B cell (primary cell): Measurements from ENCODE around the gene SLC9A3. TPM values are rescaled to one million over a fixed set of nuclear protein-coding genes. Genes with fewer than 3 reads are reported as not detected.

ENCODE experiments used
- ATAC-seq: fragments of 200-7000 bp; cut with Tn5 transposase; one replicate; pipeline ENCODE4 v1.10.0; 2021; ENCODE audit warnings: low read depth, mild to moderate bottlenecking, moderate number of reproducible peaks, moderate library complexity
- CTCF ChIA-PET: fragments of 350-600 bp; sonication (Branson Sonifier 250); formaldehyde crosslinking; loops from one replicate; lab custom pipeline; 2021; ENCODE audit warnings: antibody characterized with exemption, inconsistent platforms; lab: Charles Lee
- POLR2A ChIA-PET: fragments of 350-600 bp; sonication (Branson Sonifier 250); formaldehyde crosslinking; loops from one replicate; lab custom pipeline; 2021; ENCODE audit warnings: antibody characterized with exemption; lab: Charles Lee
- DNase-seq: peaks from one replicate; pipeline ENCODE4 v3.0.0; 2013
- H2AFZ ChIP-seq: 2 replicates; pipeline ENCODE4 v1.6.1; 2012; ENCODE audit warnings: mild to moderate bottlenecking, low read depth, low read length; ENCODE audit not compliant: insufficient read depth, poor library complexity, severe bottlenecking
- H3K27ac ChIP-seq, 2 donors: 1 replicate in 1 of 2; 2 replicates in 1 of 2; pipeline ENCODE4 v1.5.1; 2012 to 2013; ENCODE audit warnings: low read length in 2 of 2, mild to moderate bottlenecking in 2 of 2, moderate library complexity in 1 of 2
- H3K27me3 ChIP-seq, 4 experiments: fragments of 200-600 bp in 1 of 4; sonication (generic) in 1 of 4; replicated peaks in 1 of 4; 1 replicate in 2 of 4; 2 replicates in 2 of 4; pipeline versions ENCODE4 v1.6.1 to v1.7.0; 2013 to 2016; ENCODE audit warnings: low read length in 3 of 4, mild to moderate bottlenecking in 2 of 4, mixed read lengths in 1 of 4, moderate library complexity in 1 of 4; ENCODE audit not compliant: insufficient read depth in 4 of 4, control insufficient read depth in 3 of 4; ENCODE audit errors: control extremely low read depth in 1 of 4
- H3K36me3 ChIP-seq, 2 experiments: replicated peaks in 1 of 2; 1 replicate in 1 of 2; 2 replicates in 1 of 2; pipeline versions ENCODE4 v1.6.1 to v1.7.1; 2013; ENCODE audit warnings: low read length in 1 of 2; ENCODE audit not compliant: insufficient read depth in 2 of 2, control insufficient read depth in 1 of 2; ENCODE audit errors: control extremely low read depth in 1 of 2, extremely low read depth in 1 of 2
- H3K4me1 ChIP-seq, 2 donors: fragments of 200-600 bp in 1 of 2; sonication (generic) in 1 of 2; 1 replicate in 1 of 2; 2 replicates in 1 of 2; pipeline versions ENCODE4 v1.5.1 to v1.6.1; 2013 to 2017; ENCODE audit warnings: low read length in 2 of 2; ENCODE audit not compliant: control insufficient read depth in 2 of 2, insufficient read depth in 2 of 2
- H3K4me2 ChIP-seq: replicated peaks from 2 replicates; pipeline ENCODE3; 2012; ENCODE audit warnings: mild to moderate bottlenecking, low read depth, low read length; ENCODE audit not compliant: poor library complexity, severe bottlenecking
- H3K4me3 ChIP-seq, 5 experiments: fragments of 200-600 bp in 1 of 5; sonication (generic) in 1 of 5; 1 replicate in 3 of 5; 2 replicates in 2 of 5; pipeline versions ENCODE4 v1.5.1 to v1.7.0; 2011 to 2016; ENCODE audit warnings: low read length in 4 of 5, mild to moderate bottlenecking in 4 of 5, low read depth in 2 of 5, control low read depth in 1 of 5, moderate library complexity in 1 of 5; ENCODE audit not compliant: insufficient read depth in 1 of 5; ENCODE audit errors: control extremely low read depth in 1 of 5, extremely low read depth in 1 of 5
- H3K79me2 ChIP-seq: fragments of 200-600 bp; sonication (generic); one replicate; pipeline ENCODE4 v1.6.0; 2016; ENCODE audit warnings: low read length; ENCODE audit not compliant: control insufficient read depth, insufficient read depth
- H3K9ac ChIP-seq: fragments of 200-600 bp; sonication (generic); 2 replicates; pipeline ENCODE4 v1.6.1; 2017; ENCODE audit warnings: mild to moderate bottlenecking, low read length, moderate library complexity
- H3K9me3 ChIP-seq, 3 donors: one replicate each; pipeline versions ENCODE4 v1.6.1 to v1.7.1; 2013; ENCODE audit warnings: low read length in 2 of 3; ENCODE audit not compliant: control insufficient read depth in 2 of 3, insufficient read depth in 1 of 3; ENCODE audit errors: control extremely low read depth in 1 of 3
- H4K20me1 ChIP-seq: 2 replicates; pipeline ENCODE4 v1.6.0; 2012; ENCODE audit warnings: mild to moderate bottlenecking, low read length; ENCODE audit not compliant: insufficient read depth, control insufficient read depth, poor library complexity, severe bottlenecking
- H3K27ac Mint-ChIP-seq: one replicate; pipeline ENCODE4 v1.8.0; 2021; ENCODE audit warnings: mixed read lengths
- H3K27me3 Mint-ChIP-seq: one replicate; pipeline ENCODE4 v1.8.0; 2021; ENCODE audit warnings: mixed read lengths
- H3K4me1 Mint-ChIP-seq: one replicate; pipeline ENCODE4 v1.8.0; 2021; ENCODE audit warnings: mixed read lengths
- H3K4me3 Mint-ChIP-seq: one replicate; pipeline ENCODE4 v1.8.0; 2021; ENCODE audit warnings: mixed read lengths
- H3K9me3 Mint-ChIP-seq: one replicate; pipeline ENCODE4 v1.8.0; 2022; ENCODE audit warnings: mixed read lengths; ENCODE audit not compliant: insufficient read depth
- EZH2 ChIP-seq: IDR thresholded peaks from 2 replicates; pipeline ENCODE4 v1.6.1; 2012; ENCODE audit warnings: borderline replicate concordance, low read depth, mild to moderate bottlenecking, moderate library complexity, low read length; ENCODE audit not compliant: insufficient read depth, poor library complexity, severe bottlenecking
- WGBS: methylation state at CpG from one replicate; pipeline ENCODE4 v1.1.5; 2013; ENCODE audit warnings: missing lambda C conversion rate; ENCODE audit not compliant: insufficient coverage; 5-methylcytosine and 5-hydroxymethylcytosine counted together
- intact Hi-C: fragments of 100-400 bp; cut with micrococcal nuclease; formaldehyde crosslinking; loops from one replicate; pipeline ENCODE4 v1.10.0; 2022
- polyA plus RNA-seq: library from polyadenylated mRNA; depleted of rRNA; stranded (reverse); fragments of >200 nt; gene quantifications from 2 replicates; pipeline ENCODE4 v1.2.3, GENCODE V29; 2012
- total RNA-seq, 2 donors: library from RNA; stranded (reverse); fragments of 120-200 nt in 1 of 2; gene quantifications; 1 replicate in 1 of 2; 2 replicates in 1 of 2; pipeline versions ENCODE4 v1.2.3 to v1.2.4, GENCODE V29; 2013 to 2022
- TF ChIP-seq, protein P1 (sequence below): fragments of 200-600 bp; IDR thresholded peaks from one replicate; pipeline ENCODE4 v1.8.0; 2022; ENCODE audit warnings: antibody characterized with exemption, mild to moderate bottlenecking

SLC9A3 gene
- total and polyA plus RNA-seq, 2 donors (not counting 1 experiment from before 2014, with no cell fraction given), result 0.84 to 2.0 TPM

DNA sequence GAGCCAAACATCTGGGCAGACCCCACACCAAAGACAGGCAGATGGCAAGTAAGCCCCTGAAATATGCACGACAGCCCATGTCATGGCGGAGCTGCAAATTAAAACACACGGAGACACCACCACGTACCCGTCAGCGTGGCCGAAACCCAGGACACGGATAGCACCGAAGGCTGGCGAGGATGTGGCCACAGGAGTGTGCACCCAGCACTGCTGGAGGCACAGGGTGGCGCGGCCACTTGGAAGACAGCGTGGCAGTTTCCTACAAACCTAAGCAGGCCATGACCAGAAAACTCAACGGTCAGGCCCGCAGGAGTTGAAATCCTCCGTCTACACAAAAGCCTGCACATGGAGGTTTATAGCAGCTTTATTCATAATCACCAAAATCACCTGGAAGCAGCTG, 12.8 kb downstream of the SLC9A3 start:
- Histone ChIP-seq H3K27me3 (peaks cover 0 to 20% (median 3%) of the 10 kb centered on the region in 4 experiments), H2AFZ (no peak overlapping the region), H4K20me1 (no peaks in the 10 kb centered on the region), H3K79me2 (no peaks in the 10 kb centered on the region), H3K36me3 (no peaks in the 10 kb centered on the region), H3K4me2 (no peak overlapping the region), H3K9ac (no peak overlapping the region), H3K27ac (no peak overlapping the region), H3K9me3 (peaks cover 0 to 10% (median 0%) of the 10 kb centered on the region in 3 donors), H3K4me1 (no peaks in the 10 kb centered on the region), H3K4me3 (no peak overlapping the region)
- Mint-ChIP-seq H3K4me1 (no peaks in the 10 kb centered on the region), H3K27me3 (peaks cover 35% of the 10 kb centered on the region), H3K9me3 (no peaks in the 10 kb centered on the region), H3K27ac (no peak overlapping the region), H3K4me3 (no peak overlapping the region)
- DNase-seq (no peak), ATAC-seq (no peak)
- 97% methylated on average over 15 of the region's 16 CpGs for WGBS
- ChIA-PET CTCF (no interaction called here), POLR2A (no interaction called here)
- TF ChIP-seq, protein P1, sequence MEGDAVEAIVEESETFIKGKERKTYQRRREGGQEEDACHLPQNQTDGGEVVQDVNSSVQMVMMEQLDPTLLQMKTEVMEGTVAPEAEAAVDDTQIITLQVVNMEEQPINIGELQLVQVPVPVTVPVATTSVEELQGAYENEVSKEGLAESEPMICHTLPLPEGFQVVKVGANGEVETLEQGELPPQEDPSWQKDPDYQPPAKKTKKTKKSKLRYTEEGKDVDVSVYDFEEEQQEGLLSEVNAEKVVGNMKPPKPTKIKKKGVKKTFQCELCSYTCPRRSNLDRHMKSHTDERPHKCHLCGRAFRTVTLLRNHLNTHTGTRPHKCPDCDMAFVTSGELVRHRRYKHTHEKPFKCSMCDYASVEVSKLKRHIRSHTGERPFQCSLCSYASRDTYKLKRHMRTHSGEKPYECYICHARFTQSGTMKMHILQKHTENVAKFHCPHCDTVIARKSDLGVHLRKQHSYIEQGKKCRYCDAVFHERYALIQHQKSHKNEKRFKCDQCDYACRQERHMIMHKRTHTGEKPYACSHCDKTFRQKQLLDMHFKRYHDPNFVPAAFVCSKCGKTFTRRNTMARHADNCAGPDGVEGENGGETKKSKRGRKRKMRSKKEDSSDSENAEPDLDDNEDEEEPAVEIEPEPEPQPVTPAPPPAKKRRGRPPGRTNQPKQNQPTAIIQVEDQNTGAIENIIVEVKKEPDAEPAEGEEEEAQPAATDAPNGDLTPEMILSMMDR, result no peak
- TF ChIP-seq EZH2, result no peak
- intact Hi-C loops, result no loop called here

DNA sequence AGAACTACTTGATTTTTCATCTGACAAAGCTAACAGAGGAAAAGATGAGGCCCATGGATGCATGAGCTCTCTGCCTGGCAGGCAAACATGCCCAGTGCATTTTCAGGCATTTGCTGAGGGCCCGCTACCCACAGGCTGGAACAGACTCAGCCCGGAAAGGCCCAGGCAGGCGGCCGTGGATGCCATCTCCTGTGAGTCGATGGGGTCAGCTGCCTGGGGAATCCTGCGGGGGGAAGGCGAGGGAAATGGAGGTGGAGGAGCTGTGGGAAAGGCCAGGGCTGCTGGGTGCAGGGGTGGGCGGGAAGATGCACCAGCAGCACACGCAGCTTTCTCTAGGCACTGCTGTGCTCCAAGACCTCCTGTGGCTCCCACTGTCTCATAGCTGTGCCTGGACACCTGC, 13.7 kb downstream of the SLC9A3 start:
- POLR2A ChIA-PET, result no interaction called here
- peaks cover 0 to 15% (median 1%) of the 10 kb centered on the region in 4 experiments for H3K27me3 ChIP-seq
- no peak overlapping the region for H3K4me3 Mint-ChIP-seq
- no peak overlapping the region for H2AFZ ChIP-seq
- H3K9me3 ChIP-seq, result peaks cover 0 to 13% (median 0%) of the 10 kb centered on the region in 3 donors
- H3K4me1 Mint-ChIP-seq, result no peaks in the 10 kb centered on the region
- no peaks in the 10 kb centered on the region for H3K9me3 Mint-ChIP-seq
- no peak overlapping the region for H3K27ac ChIP-seq
- H3K79me2 ChIP-seq, result no peaks in the 10 kb centered on the region
- DNase-seq, result no peak
- no peak overlapping the region for H3K4me2 ChIP-seq
- 97% methylated on average over 9 of the region's 9 CpGs for WGBS
- no peaks in the 10 kb centered on the region for H3K4me1 ChIP-seq
- H3K27me3 Mint-ChIP-seq, result peaks cover 29% of the 10 kb centered on the region
- H3K4me3 ChIP-seq, result no peak overlapping the region
- H3K27ac Mint-ChIP-seq, result no peak overlapping the region
- intact Hi-C loops, result no loop called here
- CTCF ChIA-PET, result no interaction called here
- H3K36me3 ChIP-seq, result no peaks in the 10 kb centered on the region
- H3K9ac ChIP-seq, result no peak overlapping the region
- no peaks in the 10 kb centered on the region for H4K20me1 ChIP-seq
- no peak for ATAC-seq
- TF ChIP-seq, protein P1, result no peak
- no peak for TF ChIP-seq EZH2
